ENCODE measurements around the gene ETS1. TPM values are rescaled to one million over a fixed set of nuclear protein-coding genes. Genes with fewer than 3 reads are reported as not detected.

Gene ETS1
- total RNA-seq, 1 donor from 2014 or later = 41.4 TPM

- DNase-seq = no peak
These were observed 107.3 kb downstream of the ETS1 start for GRCh38 chr11:128480066-128480465.

GRCh38 chr11:128479144-128479543 is 108.2 kb downstream of the ETS1 start:
- DNase-seq = no peak

- DNase-seq = no peak
These were observed 109.1 kb downstream of the ETS1 start for GRCh38 chr11:128478305-128478704.

- no peak for DNase-seq
These were observed 109.5 kb downstream of the ETS1 start for GRCh38 chr11:128477811-128478210.

- DNase-seq = no peak
These were observed 110.1 kb downstream of the ETS1 start for GRCh38 chr11:128477278-128477677.

- DNase-seq = no peak
These were observed 110.6 kb downstream of the ETS1 start for GRCh38 chr11:128476729-128477128.

- DNase-seq = no peak
These were observed 111.3 kb downstream of the ETS1 start for GRCh38 chr11:128476049-128476448.

- no peak for DNase-seq
These were observed 113.1 kb downstream of the ETS1 start for GRCh38 chr11:128474036-128474874.

GRCh38 chr11:128473636-128474035 is 113.7 kb downstream of the ETS1 start:
- no peak for DNase-seq

GRCh38 chr11:128472128-128473089 is 114.9 kb downstream of the ETS1 start:
- DNase-seq = no peak

GRCh38 chr11:128471138-128471661 is 116.2 kb downstream of the ETS1 start:
- no peak for DNase-seq

GRCh38 chr11:128470081-128470480 is 117.3 kb downstream of the ETS1 start:
- no peak for DNase-seq

- no peak for DNase-seq
These were observed 118.1 kb downstream of the ETS1 start for GRCh38 chr11:128469220-128469619.

GRCh38 chr11:128468111-128468510 is 119.2 kb downstream of the ETS1 start:
- no peak for DNase-seq

GRCh38 chr11:128467610-128468041 is 119.7 kb downstream of the ETS1 start:
- DNase-seq = peak; percentile 85

- no peak for DNase-seq
These were observed 120.3 kb downstream of the ETS1 start for GRCh38 chr11:128467041-128467440.

GRCh38 chr11:128465946-128466705 is 121.2 kb downstream of the ETS1 start:
- no peak for DNase-seq

GRCh38 chr11:128465531-128465930 is 121.8 kb downstream of the ETS1 start:
- DNase-seq = no peak

- DNase-seq = no peak
These were observed 122.4 kb downstream of the ETS1 start for GRCh38 chr11:128464878-128465450.

- no peak for DNase-seq
These were observed 123.4 kb downstream of the ETS1 start for GRCh38 chr11:128463979-128464378.

- DNase-seq = peak; percentile 23
These were observed 124.0 kb downstream of the ETS1 start for GRCh38 chr11:128463371-128463829.

GRCh38 chr11:128462922-128463321 is 124.4 kb downstream of the ETS1 start:
- no peak for DNase-seq

Data from skin of body (tissue), 2 donors.